A673 (cell line): Measurements from ENCODE around the gene OR7A5. TPM values are rescaled to one million over a fixed set of nuclear protein-coding genes. Genes with fewer than 3 reads are reported as not detected.
"Not testable (repeated sequence)": the region's sequence is repeated elsewhere in the genome, so short reads cannot be mapped to it uniquely, and the experiment has no call there.

Experiments
- BruUV-seq: library from RNA; stranded (reverse); fragments of 400-500 nt; replicated peaks from 2 replicates; lab custom pipeline; 2021; lab: Mats Ljungman, UMichigan
- CTCF ChIA-PET: fragments of 300-600 bp; sonication (Branson Sonifier 250); formaldehyde crosslinking; loops from one replicate; lab custom pipeline; 2022; ENCODE audit warnings: antibody characterized with exemption; lab: Charles Lee
- POLR2A ChIA-PET: fragments of 300-600 bp; sonication (Branson Sonifier 250); formaldehyde crosslinking; loops from one replicate; lab custom pipeline; 2022; ENCODE audit warnings: antibody characterized with exemption; ENCODE audit not compliant: low non-redundant PET; lab: Charles Lee
- DNase-seq: peaks from one replicate; pipeline ENCODE4 v3.0.0-alpha.2; 2015; ENCODE audit warnings: low spot score
- H3K27ac ChIP-seq: fragments of 200-600 bp; sonication (generic); 2 replicates; pipeline ENCODE4 v1.5.1; 2016; ENCODE audit warnings: mixed run types, low read depth, mild to moderate bottlenecking, mixed read lengths, antibody characterized with exemption, low read length; ENCODE audit not compliant: poor library complexity, severe bottlenecking
- H3K27me3 ChIP-seq: fragments of 200-600 bp; sonication (generic); replicated peaks from 2 replicates; pipeline ENCODE4 v1.6.1; 2017; ENCODE audit warnings: mixed run types, low read depth, mild to moderate bottlenecking, mixed read lengths, antibody characterized with exemption, low read length; ENCODE audit not compliant: insufficient read depth, poor library complexity
- H3K36me3 ChIP-seq: fragments of 200-600 bp; sonication (generic); 2 replicates; pipeline ENCODE4 v1.6.1; 2016; ENCODE audit warnings: mixed run types, mild to moderate bottlenecking, mixed read lengths, antibody characterized with exemption, low read length; ENCODE audit not compliant: insufficient read depth, poor library complexity, severe bottlenecking
- H3K4me1 ChIP-seq: fragments of 200-600 bp; sonication (generic); 2 replicates; pipeline ENCODE4 v1.6.1; 2017; ENCODE audit warnings: mixed run types, mild to moderate bottlenecking, mixed read lengths, antibody characterized with exemption, low read length; ENCODE audit not compliant: insufficient read depth, poor library complexity, severe bottlenecking
- H3K4me3 ChIP-seq: fragments of 200-600 bp; sonication (generic); 2 replicates; pipeline ENCODE4 v1.5.1; 2016; ENCODE audit warnings: low read depth, mixed run types, mild to moderate bottlenecking, mixed read lengths, low read length; ENCODE audit not compliant: poor library complexity, severe bottlenecking
- H3K9me3 ChIP-seq: fragments of 200-600 bp; sonication (generic); 2 replicates; pipeline ENCODE4 v1.6.1; 2016; ENCODE audit warnings: mixed run types, low read depth, mild to moderate bottlenecking, mixed read lengths, antibody characterized with exemption, low read length; ENCODE audit not compliant: poor library complexity, severe bottlenecking
- EZH2 ChIP-seq: fragments of 200-600 bp; sonication (generic); IDR thresholded peaks from 2 replicates; pipeline ENCODE4 v1.6.1; 2017; ENCODE audit warnings: borderline replicate concordance, low read depth, mild to moderate bottlenecking, mixed read lengths, antibody characterized with exemption, low read length; ENCODE audit not compliant: poor library complexity, severe bottlenecking
- intact Hi-C: fragments of 100-400 bp; cut with micrococcal nuclease; formaldehyde crosslinking; loops from one replicate; pipeline ENCODE4 v1.10.0; 2022; ENCODE audit not compliant: unreplicated experiment
- total RNA-seq: library from RNA; stranded (reverse); gene quantifications from 2 replicates; pipeline ENCODE4 v1.2.3, GENCODE V29; 2021
- TF ChIP-seq, protein P1 (sequence below): fragments of 300-800, 200-600 bp; sonication (generic); conservative IDR thresholded peaks from 2 replicates; pipeline ENCODE4 v1.5.1; 2017; ENCODE audit warnings: low read depth, mild to moderate bottlenecking, antibody characterized with exemption, low read length, moderate library complexity, mixed read lengths

OR7A5 gene
- total RNA-seq, 1 experiment from 2014 or later: not detected

DNA sequence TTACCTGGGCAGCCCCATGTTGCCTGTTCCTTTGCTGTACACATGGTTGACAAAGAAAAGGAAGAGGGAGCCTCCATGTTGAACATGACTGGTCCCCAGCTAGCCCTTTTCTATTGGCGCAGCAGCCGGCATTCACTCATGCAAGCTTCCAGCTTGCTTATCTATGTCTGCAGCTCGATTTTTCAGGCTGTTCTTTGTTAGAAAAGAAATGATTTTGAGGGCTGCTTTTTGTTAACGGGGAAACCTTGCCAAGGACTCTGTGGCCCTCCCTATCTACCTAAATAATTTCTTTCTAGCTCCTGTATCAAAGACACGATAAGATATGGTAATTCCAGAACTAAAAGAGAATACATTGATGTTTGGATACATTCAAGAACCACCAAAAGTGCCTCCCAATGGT lies 36.2 kb downstream of the OR7A5 start:
- no TSS peak for BruUV-seq
- Histone ChIP-seq H3K9me3 (no peaks in the 10 kb centered on the region), H3K36me3 (no peaks in the 10 kb centered on the region), H3K4me1 (peaks cover 3% of the 10 kb centered on the region), H3K27me3 (no peaks in the 10 kb centered on the region), H3K4me3 (no peak overlapping the region), H3K27ac (no peak overlapping the region)
- TF ChIP-seq, protein P1, sequence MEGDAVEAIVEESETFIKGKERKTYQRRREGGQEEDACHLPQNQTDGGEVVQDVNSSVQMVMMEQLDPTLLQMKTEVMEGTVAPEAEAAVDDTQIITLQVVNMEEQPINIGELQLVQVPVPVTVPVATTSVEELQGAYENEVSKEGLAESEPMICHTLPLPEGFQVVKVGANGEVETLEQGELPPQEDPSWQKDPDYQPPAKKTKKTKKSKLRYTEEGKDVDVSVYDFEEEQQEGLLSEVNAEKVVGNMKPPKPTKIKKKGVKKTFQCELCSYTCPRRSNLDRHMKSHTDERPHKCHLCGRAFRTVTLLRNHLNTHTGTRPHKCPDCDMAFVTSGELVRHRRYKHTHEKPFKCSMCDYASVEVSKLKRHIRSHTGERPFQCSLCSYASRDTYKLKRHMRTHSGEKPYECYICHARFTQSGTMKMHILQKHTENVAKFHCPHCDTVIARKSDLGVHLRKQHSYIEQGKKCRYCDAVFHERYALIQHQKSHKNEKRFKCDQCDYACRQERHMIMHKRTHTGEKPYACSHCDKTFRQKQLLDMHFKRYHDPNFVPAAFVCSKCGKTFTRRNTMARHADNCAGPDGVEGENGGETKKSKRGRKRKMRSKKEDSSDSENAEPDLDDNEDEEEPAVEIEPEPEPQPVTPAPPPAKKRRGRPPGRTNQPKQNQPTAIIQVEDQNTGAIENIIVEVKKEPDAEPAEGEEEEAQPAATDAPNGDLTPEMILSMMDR: no peak
- no peak for TF ChIP-seq EZH2
- intact Hi-C loops: no loop called here
- CTCF ChIA-PET: no interaction called here
- no peak for DNase-seq
- POLR2A ChIA-PET: no interaction called here

DNA sequence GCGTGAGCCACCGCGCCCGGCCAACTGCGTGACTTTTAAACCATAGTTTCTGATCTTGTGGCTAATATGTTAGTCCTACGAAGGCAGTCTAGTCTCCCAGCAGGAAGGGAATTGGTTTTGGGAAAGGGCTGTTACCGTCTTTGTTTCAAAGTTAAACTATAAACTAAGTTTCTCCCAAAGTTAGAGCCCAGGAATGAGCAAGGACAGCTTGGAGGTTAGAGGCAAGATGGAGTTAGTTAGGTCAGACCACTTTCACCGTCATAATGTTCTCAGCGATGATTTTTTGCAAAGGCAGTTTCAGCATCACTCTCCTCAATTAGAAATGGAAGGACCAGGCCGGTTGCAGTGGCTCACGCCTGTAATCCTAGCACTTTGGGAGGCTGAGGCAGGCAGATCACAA lies 39.0 kb downstream of the OR7A5 start:
- ChIA-PET POLR2A (no interaction called here), CTCF (interaction anchor here (0.9 to 1.0 kb wide), 2 partner anchors 9 to 99 kb away, joined by 4 to 11 read pairs; no protein-coding TSS in a partner anchor)
- no peak for TF ChIP-seq EZH2
- TF ChIP-seq, protein P1: no peak
- Histone ChIP-seq H3K27me3 (no peaks in the 10 kb centered on the region), H3K4me3 (no peak overlapping the region), H3K27ac (no peak overlapping the region), H3K4me1 (peaks cover 3% of the 10 kb centered on the region), H3K9me3 (no peaks in the 10 kb centered on the region), H3K36me3 (no peaks in the 10 kb centered on the region)
- intact Hi-C loops: no loop called here
- no peak for DNase-seq
- BruUV-seq: no TSS peak

DNA sequence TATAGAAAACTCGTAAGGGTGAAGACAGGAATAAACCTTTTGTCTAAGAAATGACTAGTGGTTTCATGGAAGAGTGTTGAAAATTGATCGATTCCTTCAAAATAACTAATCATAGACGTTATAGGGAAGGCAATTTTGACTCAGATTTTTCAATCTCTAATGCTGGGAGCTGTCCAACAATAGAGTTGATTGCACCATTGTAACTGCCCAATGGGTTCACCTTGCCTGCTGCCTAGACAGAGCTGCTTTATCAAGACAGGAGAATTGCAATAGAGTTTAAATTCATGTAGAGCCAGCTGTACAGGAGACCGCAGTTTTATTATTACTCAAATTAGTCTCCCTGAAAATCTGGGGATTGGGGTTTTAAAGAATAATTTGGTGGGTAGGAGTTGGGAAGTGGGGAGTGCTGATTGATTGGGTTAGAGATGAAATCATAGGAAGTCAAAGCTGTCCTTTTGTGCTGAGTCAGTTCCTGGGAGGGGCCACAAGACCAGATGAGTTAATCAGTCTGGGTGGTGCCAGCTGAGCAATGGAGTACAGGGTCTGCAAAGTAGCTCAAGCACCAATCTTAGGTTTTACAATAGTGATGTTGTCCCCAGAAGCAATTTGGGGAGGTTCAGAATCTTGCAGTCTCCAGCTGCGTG lies 39.8 kb downstream of the OR7A5 start:
- DNase-seq: peak; percentile 69
- ChIA-PET POLR2A (no interaction called here), CTCF (interaction anchor here (0.7 to 1.0 kb wide), 3 partner anchors 8 to 98 kb away, joined by 4 to 11 read pairs (median 4); no protein-coding TSS in a partner anchor)
- no peaks in the 10 kb centered on the region for H3K27me3 ChIP-seq
- H3K4me1 ChIP-seq: peaks cover 3% of the 10 kb centered on the region
- no peaks in the 10 kb centered on the region for H3K36me3 ChIP-seq
- BruUV-seq: no TSS peak
- H3K9me3 ChIP-seq: no peaks in the 10 kb centered on the region
- no peak overlapping the region for H3K27ac ChIP-seq
- TF ChIP-seq, protein P1: no peak
- TF ChIP-seq EZH2: no peak
- intact Hi-C loops: no loop called here
- no peak overlapping the region for H3K4me3 ChIP-seq

DNA sequence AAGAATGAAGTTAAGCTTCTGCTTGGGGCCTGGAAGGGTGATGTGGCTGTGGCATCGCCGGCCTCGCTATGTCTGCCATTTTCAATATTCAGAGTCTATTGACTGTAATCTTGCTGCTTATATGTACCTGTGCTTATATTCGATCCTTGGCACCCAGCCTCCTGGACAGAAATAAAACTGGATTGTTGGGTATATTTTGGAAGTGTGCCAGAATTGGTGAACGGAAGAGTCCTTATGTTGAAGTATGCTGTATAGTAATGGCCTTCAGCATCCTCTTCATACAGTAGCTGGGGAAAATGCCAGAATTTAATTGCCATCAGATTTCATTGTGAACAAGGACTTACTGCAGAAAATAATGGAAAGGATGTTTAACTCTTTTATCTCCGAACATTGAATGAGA lies 42.7 kb downstream of the OR7A5 start:
- H3K4me1 ChIP-seq, DNase-seq, POLR2A ChIA-PET, H3K9me3 ChIP-seq, H3K36me3 ChIP-seq, intact Hi-C loops, BruUV-seq, H3K27ac ChIP-seq, H3K4me3 ChIP-seq, CTCF ChIA-PET, H3K27me3 ChIP-seq: not testable (repeated sequence)
